Spleen (tissue), 7 donors: ENCODE measurements around the gene PLA2G3.

Experiments
- POLR2A ChIP-seq, 3 donors: fragments of 450-650 bp; IDR thresholded peaks; one replicate each; pipeline ENCODE4 v1.5.1; 2017; ENCODE audit warnings: antibody characterized with exemption in 3 of 3, mild to moderate bottlenecking in 1 of 3
- TF ChIP-seq, protein P1 (sequence below), 11 experiments: fragments of 200-600 bp in 7 of 11; fragments of 450-650 bp in 4 of 11; sonication (generic) in 4 of 11; IDR thresholded peaks in 8 of 11; conservative IDR thresholded peaks in 3 of 11; 1 replicate in 7 of 11; 2 replicates in 4 of 11; pipeline versions ENCODE4 v1.4.0 to v1.8.0; 2016 to 2021; ENCODE audit warnings: antibody characterized with exemption in 11 of 11, inconsistent platforms in 4 of 11, mild to moderate bottlenecking in 1 of 11
- donor health status: DM: no; HTN: no; CAD: no; lungs with moderate emphysema.
- donor health status: DM: no; HTN: no; CAD: no.
- donor health status: DM: no; HTN: no; CAD: no.

DNA sequence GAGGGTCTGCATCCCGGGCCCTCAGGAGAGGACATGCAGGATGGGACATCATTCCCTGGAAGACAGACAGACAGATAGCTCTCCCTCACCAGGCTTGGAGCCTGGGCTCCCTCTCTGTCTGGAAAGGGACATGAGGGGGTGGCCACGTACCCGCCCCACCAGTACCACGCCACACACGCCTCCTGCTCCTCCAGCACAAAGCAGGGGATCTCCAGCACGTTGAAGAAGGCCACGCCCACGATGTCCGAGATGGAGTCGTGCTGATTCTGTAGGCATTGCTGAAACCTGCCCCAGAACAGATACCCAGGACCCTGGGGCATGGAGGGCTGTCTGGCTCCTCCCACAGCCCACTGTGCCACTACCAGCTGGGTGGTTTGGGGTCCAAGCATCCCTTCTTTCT, 2.2 kb downstream of the PLA2G3 start:
- TF ChIP-seq POLR2A (IDR thresholded peaks at IDR 0.05) = no peak
- TF ChIP-seq, protein P1, sequence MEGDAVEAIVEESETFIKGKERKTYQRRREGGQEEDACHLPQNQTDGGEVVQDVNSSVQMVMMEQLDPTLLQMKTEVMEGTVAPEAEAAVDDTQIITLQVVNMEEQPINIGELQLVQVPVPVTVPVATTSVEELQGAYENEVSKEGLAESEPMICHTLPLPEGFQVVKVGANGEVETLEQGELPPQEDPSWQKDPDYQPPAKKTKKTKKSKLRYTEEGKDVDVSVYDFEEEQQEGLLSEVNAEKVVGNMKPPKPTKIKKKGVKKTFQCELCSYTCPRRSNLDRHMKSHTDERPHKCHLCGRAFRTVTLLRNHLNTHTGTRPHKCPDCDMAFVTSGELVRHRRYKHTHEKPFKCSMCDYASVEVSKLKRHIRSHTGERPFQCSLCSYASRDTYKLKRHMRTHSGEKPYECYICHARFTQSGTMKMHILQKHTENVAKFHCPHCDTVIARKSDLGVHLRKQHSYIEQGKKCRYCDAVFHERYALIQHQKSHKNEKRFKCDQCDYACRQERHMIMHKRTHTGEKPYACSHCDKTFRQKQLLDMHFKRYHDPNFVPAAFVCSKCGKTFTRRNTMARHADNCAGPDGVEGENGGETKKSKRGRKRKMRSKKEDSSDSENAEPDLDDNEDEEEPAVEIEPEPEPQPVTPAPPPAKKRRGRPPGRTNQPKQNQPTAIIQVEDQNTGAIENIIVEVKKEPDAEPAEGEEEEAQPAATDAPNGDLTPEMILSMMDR (IDR thresholded peaks at IDR 0.05 in 8 of 11, conservative IDR thresholded peaks at IDR 0.05 in 3 of 11) = no peak
